HPDE6-E6E7 (cell line): Measurements from ENCODE around the gene ZNF385C.
A peak's percentile ranks its signal among the peaks of the same experiment; 100 is the strongest.
"Not testable (repeated sequence)": the region's sequence is repeated elsewhere in the genome, so short reads cannot be mapped to it uniquely, and the experiment has no call there.

Experiments
- DNase-seq: peaks from one replicate; pipeline ENCODE4 v3.0.0; 2011; ENCODE audit warnings: missing footprints; ENCODE audit errors: extremely low spot score

Gene ZNF385C

DNA sequence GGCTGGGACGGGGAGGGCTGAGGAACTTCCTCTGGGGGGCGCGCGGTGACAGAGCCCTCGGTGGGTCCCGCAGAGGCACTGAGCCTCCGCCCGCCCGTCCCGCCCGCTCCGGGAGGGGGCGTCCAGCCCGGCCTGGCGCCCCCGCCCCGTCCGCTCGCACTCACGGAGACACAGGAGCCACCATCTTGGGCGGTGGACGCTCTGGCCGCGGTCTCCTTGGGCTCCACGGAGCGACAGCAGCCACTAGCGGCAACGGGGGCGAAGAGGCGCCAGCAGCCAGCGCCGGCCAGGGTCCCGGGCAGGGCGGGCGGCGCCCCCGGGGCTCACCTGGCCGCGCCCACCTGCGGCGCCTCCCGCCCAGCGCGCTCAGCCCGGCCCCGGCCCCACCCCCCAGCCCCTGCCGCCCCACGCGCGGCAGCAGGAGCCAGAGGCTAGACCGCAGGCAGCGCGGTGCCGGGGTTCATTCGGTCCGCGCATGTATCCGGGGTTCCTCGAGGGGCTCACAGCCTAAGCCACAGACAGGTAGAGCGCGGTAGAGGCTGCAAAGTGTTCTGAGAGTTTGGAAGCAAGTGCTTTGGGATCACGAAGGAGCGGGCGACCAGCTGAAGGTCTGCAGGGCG lies 47.8 kb downstream of the ZNF385C start, which contains the start of gene C17orf113:
TSS of gene C17orf113 (minus strand) at position 209 of the 620 bp plus-strand sequence. CDS start 7,225 bp downstream, outside the sequence.
- peak; percentile 62 for DNase-seq

DNA sequence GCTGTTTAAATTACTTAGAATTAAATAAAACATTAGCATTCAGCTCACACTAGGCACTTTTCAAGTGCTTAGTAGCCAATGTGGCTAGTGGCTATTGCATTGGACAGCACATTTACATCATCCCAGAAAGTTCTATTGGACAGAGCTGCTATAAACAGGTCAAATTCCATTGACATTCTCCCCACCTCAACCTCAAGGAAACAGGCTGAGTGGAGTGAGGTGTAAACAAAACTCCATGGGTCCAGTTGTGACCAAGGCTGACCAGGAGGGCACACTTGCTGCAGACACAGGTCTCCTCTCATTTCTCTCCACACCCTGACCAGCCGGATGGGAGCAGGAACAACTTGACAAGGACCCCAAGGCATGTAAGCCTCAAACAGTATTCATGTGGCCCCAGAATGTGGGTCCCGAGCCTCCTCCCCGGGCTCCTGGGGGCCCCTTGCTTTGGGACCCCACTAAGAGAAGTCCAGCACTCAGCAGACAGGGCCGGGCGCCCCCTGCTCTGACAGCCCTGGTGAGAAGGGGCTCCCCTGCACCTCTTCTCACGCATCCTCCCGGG lies 48.4 kb downstream of the ZNF385C start:
- DNase-seq = no peak

DNA sequence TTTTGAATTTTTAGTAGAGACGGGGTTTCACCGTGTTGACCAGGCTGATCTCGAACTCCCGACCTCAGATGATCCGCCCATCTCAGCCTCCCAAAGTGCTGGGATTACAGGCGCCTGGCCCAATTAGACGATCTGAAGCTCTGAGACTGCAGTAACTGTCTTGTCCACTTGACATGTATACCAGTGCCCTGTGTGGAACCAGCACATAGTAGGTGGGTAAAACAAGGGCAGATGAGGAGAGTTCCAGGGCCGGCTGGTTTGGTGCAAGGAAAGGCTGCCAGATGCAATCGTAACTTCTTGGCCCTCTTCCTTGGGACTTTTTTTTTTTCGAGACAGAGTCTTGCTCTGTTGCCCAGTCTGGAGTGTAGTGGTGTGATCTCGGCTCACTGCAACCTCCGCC lies 50.9 kb downstream of the ZNF385C start:
- DNase-seq = no peak

DNA sequence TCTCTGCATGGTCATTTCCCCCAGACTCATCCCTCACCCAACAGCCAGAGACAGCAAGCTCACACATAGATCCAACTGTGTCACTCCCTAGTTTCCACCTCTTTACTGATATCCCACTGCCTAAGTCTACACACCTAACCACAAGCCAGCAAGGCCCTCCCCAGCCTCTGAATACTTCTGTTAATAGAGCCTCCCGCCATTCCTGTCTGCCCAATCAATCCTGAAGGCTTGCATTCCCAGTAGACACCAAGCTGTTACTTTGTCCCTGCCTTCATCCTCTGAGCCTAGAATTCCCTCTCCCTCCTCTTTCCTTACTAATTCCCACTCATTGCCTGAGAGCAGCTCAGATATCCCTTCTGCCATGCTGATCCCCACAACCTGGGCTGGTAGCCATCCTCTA lies 52.6 kb downstream of the ZNF385C start:
- DNase-seq = no peak

DNA sequence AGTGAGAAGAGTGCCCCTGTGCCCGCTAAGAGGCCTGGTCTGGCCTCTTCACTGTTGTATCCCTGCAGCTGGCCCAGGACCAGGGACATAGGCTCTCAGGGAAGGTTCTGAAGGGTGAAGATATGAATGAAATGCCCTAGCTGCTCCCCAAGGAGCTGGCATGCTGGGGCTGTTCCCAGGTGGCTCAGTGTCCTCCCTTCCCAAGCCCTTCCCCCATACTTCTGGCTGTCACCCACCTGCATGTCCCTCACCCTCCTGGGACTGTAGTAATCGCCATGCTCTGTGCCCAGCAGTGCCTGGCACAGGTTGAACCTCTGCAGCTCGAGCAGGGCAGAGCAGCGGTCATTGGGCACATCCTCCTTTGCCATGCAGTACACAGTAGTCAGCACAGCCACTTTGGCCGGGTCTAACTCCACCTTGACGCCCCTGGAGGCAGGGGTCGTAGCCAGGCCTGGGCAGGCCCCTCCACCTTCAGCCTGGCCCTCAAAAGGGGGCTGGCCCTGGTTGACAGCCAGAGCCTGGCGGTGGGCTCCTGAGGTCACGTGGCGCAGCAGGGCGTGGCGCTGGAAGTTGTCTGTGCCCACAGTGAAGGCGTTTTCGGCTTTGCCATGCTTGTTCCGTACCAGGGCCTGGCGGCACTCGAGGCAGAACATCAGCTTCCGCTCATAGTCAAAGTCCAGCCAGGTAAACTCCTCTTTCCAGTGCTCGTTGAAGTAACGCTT lies 55.5 kb downstream of the ZNF385C start:
- no peak for DNase-seq

DNA sequence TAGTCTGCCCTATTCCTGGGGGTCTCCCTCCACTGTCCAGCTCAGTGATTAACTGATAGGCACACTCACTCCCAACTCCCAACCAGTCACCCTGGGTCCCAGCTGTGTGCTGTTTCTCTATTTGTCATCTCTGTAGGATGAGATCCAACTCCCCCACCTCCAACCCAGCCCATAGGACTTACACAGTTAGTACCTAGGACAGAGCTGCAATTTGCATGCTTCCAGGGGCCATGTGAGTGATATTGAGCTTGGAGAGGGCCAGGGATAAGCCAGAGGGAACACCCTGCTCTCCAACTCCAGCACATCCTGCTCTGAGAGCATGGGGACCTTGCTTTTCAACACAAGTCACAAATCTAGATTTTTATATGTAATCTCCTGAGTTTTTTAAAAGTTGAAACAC lies 56.7 kb downstream of the ZNF385C start:
- no peak for DNase-seq

DNA sequence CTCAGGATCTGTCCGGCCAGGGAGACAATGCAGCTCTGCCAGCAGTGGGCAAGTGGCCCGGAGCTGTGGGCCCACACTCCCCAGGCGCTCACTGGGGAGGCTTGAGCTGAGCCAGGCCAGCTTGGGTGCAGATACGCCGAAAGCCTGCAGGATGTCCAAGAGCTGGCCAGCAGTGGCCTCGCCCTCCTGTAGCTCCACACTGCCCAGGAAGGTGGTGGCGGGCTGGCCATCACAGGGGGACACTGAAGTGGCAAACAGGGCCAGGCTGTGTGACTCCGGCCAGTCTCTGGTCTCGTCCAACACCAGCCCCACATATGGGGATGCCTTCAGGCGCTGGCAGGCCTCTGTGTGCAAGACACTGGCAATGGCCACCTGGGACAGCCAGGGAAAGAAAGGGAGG lies 57.5 kb downstream of the ZNF385C start:
- no peak for DNase-seq

DNA sequence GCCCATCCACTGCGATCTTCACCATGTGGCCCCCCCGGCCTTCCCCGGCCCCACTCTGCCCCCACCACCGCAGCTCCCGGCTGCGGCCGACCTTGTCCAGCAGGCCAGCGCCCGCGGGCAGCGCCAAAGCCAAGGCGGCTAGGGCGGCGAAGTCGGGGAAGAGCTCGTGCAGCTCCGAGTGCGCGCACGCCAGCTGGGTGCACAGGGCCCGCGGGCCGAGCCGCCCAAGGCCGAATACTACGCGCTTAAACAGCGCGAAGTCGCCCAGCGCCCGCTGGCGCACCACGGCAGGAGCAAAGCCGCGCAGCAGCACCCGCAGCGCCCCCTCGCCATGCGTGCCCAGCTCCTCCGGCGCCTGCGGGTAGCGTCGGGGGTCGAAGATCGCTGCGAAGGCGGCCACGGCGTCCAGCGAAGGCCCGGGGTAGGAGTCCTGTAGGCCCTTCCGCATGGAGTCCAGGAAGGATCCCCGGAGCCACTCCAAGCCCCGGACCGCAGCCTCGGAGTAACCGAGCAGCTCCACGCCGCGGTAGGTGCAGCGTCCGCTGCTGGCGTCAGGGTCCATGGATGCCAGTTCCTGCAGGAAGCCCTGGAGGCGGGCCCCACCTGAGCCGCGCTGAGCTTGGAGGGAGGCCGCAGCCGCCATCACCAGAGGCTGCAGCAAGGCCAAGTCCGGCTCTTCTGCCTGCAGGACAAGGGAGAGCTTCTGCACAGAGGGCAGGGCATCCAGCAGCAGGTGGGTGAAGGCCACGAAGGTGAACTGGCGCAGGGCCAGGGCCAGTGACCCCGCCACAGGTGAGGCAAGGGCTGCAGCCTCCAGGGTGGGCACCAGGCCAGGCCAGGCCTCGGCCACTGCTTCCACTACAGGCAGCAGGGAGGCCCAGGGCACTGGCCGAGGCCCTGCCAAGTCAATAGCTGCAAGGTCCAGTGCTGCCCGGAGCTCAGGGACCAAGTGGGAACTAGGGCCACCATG lies 58.2 kb downstream of the ZNF385C start:
- no peak for DNase-seq

DNA sequence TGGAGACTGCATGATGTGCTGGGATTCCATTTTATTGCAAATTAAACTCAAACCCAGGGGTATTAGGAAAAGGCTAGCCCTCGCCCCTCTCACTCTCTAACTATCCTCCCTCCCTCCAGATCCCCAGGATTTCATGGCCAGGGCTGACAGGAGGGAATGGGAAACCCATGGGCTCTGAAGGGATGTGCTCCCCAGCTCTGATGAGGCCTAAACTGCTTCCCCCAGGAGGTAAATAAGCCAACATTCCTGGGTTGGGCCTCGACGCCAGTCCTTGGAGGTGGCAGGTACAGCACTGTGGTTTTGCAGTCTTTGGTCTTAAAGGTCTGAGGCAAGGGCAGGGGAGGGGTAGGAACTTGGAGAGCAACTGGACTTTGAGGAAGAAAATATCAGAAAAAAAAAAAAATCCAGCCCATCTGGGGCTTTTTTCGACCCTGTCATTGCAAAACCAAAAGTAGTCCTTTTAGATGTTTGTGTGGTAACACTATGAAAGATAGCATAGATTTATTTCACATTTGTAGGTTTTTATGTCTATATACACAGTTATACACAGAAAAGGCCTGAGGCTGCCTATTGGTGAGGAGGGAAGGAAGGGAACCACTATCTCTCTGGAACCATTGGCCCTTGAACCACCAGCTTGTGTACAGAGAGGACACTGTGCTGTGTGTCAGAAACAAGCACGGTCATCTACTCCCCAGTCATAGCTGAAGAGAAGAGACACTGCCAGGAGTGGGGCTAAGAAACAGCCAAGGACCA lies 59.9 kb downstream of the ZNF385C start:
- DNase-seq = no peak

DNA sequence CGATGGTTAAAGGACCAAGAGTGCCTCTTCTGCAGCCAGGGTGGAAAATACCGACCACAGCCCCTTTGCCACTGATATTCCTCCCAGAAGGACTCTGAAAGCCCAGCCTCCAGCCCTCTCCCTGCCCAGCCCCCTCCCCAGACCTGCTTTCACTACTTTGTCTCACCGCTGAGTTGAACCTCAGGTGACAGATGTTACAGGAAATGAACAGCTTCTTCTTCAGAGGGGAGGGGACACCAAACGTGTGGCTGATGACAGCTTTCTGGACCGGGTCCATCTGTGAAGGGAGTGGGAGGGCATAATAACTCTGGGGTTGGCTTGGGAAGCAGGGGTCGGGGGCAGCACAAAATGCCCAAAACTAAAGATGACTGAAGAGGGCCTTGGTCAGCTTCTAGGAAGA lies 64.2 kb downstream of the ZNF385C start:
- no peak for DNase-seq

DNA sequence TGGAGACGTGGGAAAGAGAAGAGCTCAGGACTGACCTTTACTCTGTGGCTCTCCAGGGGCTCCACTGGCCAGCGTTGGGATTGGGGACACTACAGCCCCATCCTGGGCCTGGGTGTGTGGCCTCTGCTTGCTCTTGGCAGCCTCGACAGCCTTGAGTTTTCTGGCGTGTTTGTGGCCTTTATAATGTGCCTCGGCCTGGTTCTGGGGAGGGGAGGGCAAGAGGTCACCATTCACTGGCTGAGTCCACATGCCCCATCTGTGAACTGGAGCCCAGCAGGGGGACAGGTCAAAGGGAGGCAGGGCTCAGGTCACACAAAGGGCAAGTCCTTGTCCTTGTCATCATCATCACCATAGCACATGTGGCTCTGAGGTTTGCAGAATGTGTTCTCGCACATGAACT lies 66.7 kb downstream of the ZNF385C start:
- no peak for DNase-seq

DNA sequence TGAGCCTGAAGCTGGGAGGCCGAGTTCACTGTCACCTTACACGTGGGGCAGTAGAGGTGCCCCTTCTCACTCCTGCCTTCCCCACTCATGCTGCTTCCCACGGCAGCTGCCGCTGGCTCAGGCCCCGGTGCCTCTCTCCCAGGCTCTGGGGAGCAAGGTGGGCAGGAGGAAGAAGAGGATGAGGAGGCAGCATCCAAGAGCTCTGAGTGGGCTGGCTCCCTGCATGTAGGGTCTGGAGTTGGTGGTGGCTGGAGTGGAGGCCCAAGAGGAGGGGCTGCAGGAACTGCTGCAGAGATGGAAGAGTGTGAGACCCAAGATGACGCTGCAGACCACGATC lies 69.5 kb downstream of the ZNF385C start:
- DNase-seq = no peak

DNA sequence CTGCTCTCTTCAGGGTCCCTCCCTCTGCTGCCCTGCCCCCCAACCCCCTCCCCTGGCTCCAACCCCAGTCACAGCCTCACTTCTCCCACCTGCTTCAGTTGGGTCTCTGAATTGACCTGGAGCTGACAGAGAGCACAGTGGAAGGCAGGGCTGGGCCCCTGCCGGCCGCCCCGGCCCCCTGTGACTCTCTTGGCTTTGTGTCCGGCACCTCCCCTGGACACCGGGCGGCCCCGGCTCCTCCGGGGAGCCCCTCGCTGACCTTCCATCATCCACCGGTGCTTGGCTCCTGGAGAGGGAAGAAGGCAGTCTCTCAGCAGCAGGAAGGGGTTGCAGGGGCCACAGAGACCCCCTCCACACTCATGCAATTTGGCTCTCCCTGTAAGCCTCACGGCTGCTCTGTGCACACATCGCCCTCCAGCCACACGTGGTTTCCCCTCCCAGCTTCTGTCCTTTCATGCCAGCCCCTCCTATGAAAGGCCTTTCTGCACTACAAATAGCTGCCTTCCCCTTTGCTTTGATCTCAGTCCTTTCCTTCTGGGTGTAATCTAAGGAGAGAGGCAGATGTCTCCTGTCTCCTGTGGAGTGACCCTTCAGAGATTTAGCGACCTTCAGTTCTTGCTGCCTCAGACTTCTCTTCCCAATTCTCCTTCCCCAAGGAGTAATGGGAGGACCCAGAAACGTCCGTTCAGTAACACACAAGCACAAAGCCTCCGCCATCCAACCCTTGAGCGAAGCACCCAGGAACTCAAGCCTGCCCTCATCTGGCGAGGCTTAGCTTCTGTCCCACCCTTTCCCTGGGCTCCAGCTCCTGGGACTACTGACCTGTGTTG lies 70.1 kb downstream of the ZNF385C start:
- no peak for DNase-seq

DNA sequence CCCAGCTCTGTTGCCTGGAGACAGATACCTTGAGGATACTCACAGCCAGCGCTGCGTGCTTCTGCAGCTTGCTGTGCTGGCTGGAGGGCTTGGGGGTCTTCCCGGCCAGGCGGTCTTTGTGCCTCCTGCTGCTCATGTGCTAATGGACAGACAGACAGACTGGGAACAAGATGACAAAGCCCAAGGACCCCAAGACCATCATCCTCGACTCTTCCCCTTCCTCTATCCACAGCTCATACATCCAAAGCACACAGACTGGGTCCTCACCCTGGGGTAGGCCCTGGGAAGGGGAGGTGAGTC lies 70.7 kb downstream of the ZNF385C start:
- no peak for DNase-seq

DNA sequence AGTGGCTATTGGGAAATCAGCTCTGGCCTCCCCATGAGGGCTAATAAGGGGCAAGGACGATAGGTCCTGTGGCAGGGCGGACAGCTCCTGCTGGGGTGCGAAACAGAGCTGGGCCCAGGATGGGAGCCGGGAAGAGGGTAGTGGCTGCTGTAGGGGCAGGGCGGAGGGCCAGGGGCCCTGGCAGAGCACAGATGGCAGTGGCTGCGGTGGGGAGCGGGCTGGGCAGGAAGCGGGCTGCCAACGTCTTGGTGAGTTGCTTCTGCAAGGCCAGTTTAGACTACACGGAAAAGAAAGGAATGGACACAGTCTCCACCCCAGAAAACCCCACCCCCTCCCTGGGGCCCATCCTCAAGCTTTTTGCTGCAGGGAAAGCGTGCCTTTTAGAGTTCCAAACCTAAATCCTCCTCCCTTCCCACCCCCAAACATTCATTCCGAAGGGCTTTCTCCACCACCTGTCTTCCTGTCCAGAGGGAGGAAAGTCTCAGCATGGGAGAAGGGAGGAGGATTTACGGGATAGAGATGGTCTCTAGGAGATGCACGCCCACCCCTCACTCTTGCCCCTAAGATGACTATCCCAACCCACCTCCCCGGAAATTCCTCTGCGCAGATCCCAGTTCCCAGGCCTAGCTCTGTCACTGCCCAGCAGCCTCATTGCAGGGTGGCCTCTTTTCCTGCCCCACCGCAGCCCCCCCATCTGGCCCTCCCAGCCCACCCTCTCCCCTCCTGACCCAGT lies 71.2 kb downstream of the ZNF385C start:
- DNase-seq = no peak

DNA sequence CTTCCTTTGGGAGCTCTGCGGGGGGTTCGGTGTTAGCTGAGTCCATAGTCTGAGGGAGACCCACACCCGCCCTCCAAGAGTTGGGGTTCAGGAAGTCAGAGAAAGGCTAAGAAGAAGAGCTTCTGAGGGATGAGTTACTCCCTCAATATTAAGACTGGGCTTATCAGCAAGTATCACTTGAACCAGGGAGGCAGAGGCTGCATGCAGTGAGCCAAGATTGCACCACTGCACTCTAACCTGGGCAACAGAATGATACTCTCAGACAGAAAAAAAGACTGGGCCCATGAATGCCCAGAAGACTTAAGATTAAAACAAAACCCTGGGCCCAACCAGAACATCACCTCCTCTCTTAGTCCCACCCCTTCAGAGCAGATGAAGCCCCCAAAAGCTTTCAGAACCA lies 72.3 kb downstream of the ZNF385C start:
- no peak for DNase-seq

DNA sequence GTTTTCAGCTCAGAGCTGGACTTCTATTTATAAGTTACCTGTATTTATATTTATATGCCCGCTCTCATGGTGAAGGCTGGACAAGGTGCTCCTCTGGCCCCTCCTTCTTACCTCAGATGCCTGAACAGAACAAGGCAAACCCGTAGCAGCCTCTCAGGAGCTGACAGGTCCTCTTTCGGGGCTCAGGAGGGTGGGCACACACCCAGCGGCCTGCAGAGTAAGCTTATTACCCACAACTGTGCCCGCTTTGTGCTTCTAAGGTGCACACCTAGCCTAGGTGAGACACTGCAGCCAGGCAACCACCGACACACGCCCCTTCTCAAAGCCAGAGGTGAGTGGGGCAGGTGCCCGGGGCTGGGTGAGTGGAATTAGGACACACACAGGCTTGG lies 73.1 kb downstream of the ZNF385C start:
- no peak for DNase-seq

DNA sequence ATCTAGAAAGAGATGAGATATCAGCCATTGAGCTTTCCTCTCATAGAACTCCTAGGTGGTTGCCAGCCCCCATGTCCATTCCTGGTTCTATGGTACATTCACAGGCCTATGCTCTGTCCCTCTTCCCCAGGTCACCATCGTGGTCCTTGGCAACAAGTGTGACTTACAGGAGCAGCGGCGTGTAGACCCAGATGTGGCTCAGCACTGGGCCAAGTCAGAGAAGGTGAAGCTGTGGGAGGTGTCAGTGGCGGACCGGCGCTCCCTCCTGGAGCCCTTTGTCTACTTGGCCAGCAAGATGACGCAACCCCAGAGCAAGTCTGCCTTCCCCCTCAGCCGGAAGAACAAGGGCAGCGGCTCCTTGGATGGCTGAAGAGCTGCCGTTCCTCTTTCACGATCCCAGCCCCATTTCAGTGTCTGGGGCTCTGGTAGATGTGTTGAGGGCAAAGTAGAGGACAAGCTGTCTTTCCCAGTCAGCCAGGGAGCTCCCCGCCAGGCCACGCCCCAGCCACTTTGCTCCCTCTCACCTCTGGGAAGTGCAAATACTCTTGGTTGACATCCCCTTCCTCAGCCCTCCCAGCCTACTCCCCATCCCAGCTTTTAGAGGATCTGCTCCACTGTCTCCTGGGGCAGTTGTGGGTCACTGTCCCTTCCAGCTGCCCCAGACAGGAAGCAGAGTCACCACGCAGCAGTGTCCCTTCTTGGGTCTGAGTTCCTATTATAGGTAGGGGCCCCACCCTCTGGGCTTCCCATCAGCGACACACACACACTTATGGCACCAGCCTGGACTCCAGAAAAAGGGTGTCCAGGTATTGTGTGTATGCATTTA lies 74.5 kb downstream of the ZNF385C start:
- DNase-seq = no peak

DNA sequence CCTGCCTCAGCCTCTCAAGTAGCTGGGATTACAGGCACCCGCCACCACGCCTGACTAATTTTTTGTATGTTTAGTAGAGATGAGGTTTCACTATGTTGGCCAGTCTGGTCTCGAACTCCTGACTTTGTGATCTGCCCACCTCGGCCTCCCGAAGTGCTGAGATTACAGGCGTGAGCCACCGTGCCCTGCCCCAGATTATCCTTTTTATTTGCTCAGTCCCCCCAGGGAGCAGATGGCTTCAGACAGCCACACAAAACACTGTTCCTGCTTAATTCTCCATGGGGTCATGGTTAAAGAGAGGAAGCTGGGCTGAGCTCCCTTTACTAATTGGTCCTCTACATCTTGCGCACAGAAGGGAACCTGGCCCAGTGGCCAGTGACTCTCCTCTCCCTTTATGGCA lies 77.4 kb downstream of the ZNF385C start:
- DNase-seq = not testable (repeated sequence)
